Pancreas (tissue), 10 donors: ENCODE results near the gene MT1X. TPM values are rescaled to one million over a fixed set of nuclear protein-coding genes. Genes with fewer than 3 reads are reported as not detected.

Source experiments
- ATAC-seq, 4 donors: fragments of 200-7000 bp; cut with Tn5 transposase; one replicate each; pipeline versions ENCODE4 v1.8.0 to v1.9.1; 2020; ENCODE audit warnings: mild to moderate bottlenecking in 4 of 4, moderate library complexity in 4 of 4
- DNase-seq, 6 donors: peaks; one replicate each; pipeline ENCODE4 v3.0.0-alpha.2; 2020
- FAIRE-seq: peaks from 2 replicates; lab custom pipeline; 2012; peaks lifted over from hg19 to GRCh38; lab: Jason Lieb, UNC
- H3K27ac ChIP-seq, 4 donors: fragments of 200-600 bp; sonication (generic); 1 replicate in 3 of 4; 2 replicates in 1 of 4; pipeline versions ENCODE4 v1.5.0 to v1.8.0; 2020
- H3K27me3 ChIP-seq, 4 donors: fragments of 200-600 bp; one replicate each; pipeline ENCODE4 v1.8.0; 2021
- H3K36me3 ChIP-seq, 3 donors: fragments of 200-600 bp; sonication (generic) in 1 of 3; one replicate each; pipeline versions ENCODE4 v1.5.0 to v1.8.0; 2020 to 2021
- H3K4me1 ChIP-seq, 3 donors: fragments of 200-600 bp; one replicate each; pipeline ENCODE4 v1.8.0; 2021
- H3K4me3 ChIP-seq, 4 donors: fragments of 200-600 bp; sonication (generic) in 2 of 4; one replicate each; pipeline versions ENCODE4 v1.5.0 to v1.8.0; 2020 to 2021
- H3K9me3 ChIP-seq, 4 donors: fragments of 200-600 bp; one replicate each; pipeline ENCODE4 v1.8.0; 2021
- WGBS, 2 donors: extraction: QIAGEN DNeasy Blood & Tissue Kit; methylation state at CpG; one replicate each; pipeline ENCODE4 v1.1.7; 2013; 5-methylcytosine and 5-hydroxymethylcytosine counted together
- intact Hi-C, 3 donors: fragments of 100-400 bp; cut with DNase I; formaldehyde crosslinking; loops; one replicate each; pipeline versions ENCODE4 v1.11.1 to v1.14.2; 2022
- polyA plus RNA-seq, 2 donors: library from polyadenylated mRNA; stranded (reverse); fragments of 200-250 nt; gene quantifications; one replicate each; pipeline ENCODE4 v1.2.3, GENCODE V29; 2013
- total RNA-seq, 6 donors: library from RNA; stranded (reverse); fragmentation: NEBNext Ultra II Directional in 4 of 6; extraction: Animal tissue kit (Norgen Biotek cat#: 25700) in 4 of 6; gene quantifications; one replicate each; pipeline versions ENCODE4 v1.2.1 to v1.2.4, GENCODE V29; 2021 to 2023
- TF ChIP-seq, protein P1 (sequence below), 4 donors: fragments of 200-600 bp; sonication (generic) in 3 of 4; IDR thresholded peaks; one replicate each; pipeline versions ENCODE4 v1.5.0 to v1.8.0; 2021; ENCODE audit warnings: antibody characterized with exemption in 4 of 4
- donor health status: healthy with polysubstance abuse.
- donor health status: DM: no; HTN: no; CAD: no; lungs with moderate emphysema.
- donor health status: DM: no; HTN: no; CAD: no.
- donor health status: control.
- donor health status: control.
- donor health status: Bipolar disorder and iron deficiency.
- donor health status: DM: yes; HTN: yes; CAD: no.
- donor health status: DM: no; HTN: no; CAD: no.
- donor health status: DM: no; HTN: no; CAD: no.
- donor health status: DM: yes; HTN: yes; CAD: no.

MT1X gene
- total and polyA plus RNA-seq, 8 donors: 56.1 to 992 (median 333) TPM

DNA sequence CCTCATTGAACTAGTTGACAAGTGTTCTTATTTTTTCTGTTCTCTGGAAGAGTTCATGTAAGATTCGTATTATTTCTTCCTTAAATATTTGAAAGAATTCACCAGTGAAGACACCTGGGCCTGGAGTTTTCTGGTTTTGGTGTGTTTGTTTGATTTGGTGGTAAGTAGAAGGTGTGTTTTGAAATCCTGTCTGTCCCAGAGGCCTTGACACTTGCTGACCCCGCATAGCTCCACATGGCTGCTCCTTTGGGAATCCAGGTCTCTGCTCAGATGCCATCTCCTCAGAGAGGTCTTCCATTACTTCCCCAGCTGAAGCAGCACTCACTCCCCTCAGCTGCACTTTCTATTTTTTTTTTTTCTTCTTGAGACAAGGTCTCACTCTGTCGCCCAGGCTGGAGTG lies 41.9 kb downstream of the MT1X start:
- FAIRE-seq (no peak), DNase-seq (no peak), ATAC-seq (no peak)
- no peaks in the 10 kb centered on the region for H3K27me3 ChIP-seq
- no peaks in the 10 kb centered on the region for H3K9me3 ChIP-seq
- intact Hi-C loops: no loop called here
- H3K4me3 ChIP-seq: no peak overlapping the region
- H3K27ac ChIP-seq: no peak overlapping the region
- TF ChIP-seq, protein P1, sequence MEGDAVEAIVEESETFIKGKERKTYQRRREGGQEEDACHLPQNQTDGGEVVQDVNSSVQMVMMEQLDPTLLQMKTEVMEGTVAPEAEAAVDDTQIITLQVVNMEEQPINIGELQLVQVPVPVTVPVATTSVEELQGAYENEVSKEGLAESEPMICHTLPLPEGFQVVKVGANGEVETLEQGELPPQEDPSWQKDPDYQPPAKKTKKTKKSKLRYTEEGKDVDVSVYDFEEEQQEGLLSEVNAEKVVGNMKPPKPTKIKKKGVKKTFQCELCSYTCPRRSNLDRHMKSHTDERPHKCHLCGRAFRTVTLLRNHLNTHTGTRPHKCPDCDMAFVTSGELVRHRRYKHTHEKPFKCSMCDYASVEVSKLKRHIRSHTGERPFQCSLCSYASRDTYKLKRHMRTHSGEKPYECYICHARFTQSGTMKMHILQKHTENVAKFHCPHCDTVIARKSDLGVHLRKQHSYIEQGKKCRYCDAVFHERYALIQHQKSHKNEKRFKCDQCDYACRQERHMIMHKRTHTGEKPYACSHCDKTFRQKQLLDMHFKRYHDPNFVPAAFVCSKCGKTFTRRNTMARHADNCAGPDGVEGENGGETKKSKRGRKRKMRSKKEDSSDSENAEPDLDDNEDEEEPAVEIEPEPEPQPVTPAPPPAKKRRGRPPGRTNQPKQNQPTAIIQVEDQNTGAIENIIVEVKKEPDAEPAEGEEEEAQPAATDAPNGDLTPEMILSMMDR (IDR thresholded peaks at IDR 0.05): no peak
- 81 to 90% methylated on average over 3 of the region's 3 CpGs for WGBS, 2 donors
- H3K36me3 ChIP-seq: no peaks in the 10 kb centered on the region
- H3K4me1 ChIP-seq: peaks cover 0 to 9% (median 0%) of the 10 kb centered on the region in 3 donors

- TF ChIP-seq, protein P1 (IDR thresholded peaks at IDR 0.05): no peak
- H3K27ac ChIP-seq: no peak overlapping the region
- no peak for ATAC-seq
- 79 to 92% methylated on average over 2 of the region's 2 CpGs for WGBS, 2 donors
- H3K36me3 ChIP-seq: no peaks in the 10 kb centered on the region
- no peak overlapping the region for H3K4me3 ChIP-seq
- H3K9me3 ChIP-seq: no peaks in the 10 kb centered on the region
- intact Hi-C loops: no loop called here
- H3K4me1 ChIP-seq: peaks cover 5 to 19% (median 8%) of the 10 kb centered on the region in 3 donors
- FAIRE-seq: no peak
- no peak for DNase-seq
- no peaks in the 10 kb centered on the region for H3K27me3 ChIP-seq
These were observed 44.0 kb downstream of the MT1X start for GRCh38 chr16:56726283-56726682.

GRCh38 chr16:56726926-56727325 lies 44.7 kb downstream of the MT1X start:
- intact Hi-C loops: no loop called here
- H3K9me3 ChIP-seq: no peaks in the 10 kb centered on the region
- FAIRE-seq (no peak), ATAC-seq (no peak), DNase-seq (no peak)
- 90 to 95% methylated on average over 6 of the region's 6 CpGs for WGBS, 2 donors
- no peak overlapping the region for H3K27ac ChIP-seq
- H3K4me1 ChIP-seq: peaks cover 5 to 19% (median 8%) of the 10 kb centered on the region in 3 donors
- H3K27me3 ChIP-seq: no peaks in the 10 kb centered on the region
- TF ChIP-seq, protein P1 (IDR thresholded peaks at IDR 0.05): no peak
- no peak overlapping the region for H3K4me3 ChIP-seq
- no peaks in the 10 kb centered on the region for H3K36me3 ChIP-seq

GRCh38 chr16:56728027-56728426 lies 45.8 kb downstream of the MT1X start:
- Histone ChIP-seq H3K36me3 (no peaks in the 10 kb centered on the region), H3K9me3 (no peaks in the 10 kb centered on the region), H3K4me1 (peaks cover 5 to 19% (median 8%) of the 10 kb centered on the region in 3 donors), H3K27ac (no peak overlapping the region), H3K4me3 (no peak overlapping the region), H3K27me3 (no peaks in the 10 kb centered on the region)
- TF ChIP-seq, protein P1 (IDR thresholded peaks at IDR 0.05): no peak
- DNase-seq: no peak
- intact Hi-C loops: no loop called here
- WGBS, 2 donors: 91 to 100% methylated on average over 1 of the region's 1 CpG
- no peak for FAIRE-seq
- no peak for ATAC-seq

DNA sequence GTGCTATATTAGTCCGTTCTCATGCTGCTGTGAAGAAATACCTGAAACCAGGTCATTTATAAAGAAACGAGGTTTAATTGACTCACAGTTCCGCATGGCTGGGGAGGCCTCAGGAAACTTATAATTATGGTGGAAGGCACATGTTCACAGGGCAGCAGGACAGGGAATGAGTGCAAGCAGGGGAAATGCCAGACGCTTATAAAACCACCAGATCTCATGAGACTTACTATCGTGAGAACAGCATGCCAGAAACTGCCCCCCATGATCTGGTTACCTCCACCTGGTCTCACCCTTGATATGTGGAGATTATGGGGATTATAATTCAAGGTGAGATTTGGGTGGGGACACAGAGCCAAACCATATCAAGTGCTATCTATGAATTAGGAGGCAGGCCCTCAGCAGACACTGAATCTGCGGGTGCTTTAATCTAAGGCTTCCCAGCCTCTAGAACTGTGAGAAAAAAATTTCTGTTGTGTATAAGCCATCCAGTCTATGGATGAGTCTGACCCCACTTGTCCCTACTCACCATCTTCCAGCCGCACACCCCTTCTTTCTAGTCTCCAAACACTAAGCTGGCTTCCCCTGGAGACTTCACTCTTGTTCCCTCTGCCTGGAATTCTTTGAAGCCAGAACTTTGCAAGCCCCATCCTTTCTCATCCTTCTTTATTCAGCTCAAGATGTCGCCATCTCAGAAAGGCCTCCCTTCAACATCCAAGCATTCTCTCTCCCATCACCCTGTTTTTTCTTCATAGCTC lies 46.9 kb downstream of the MT1X start:
- 39 to 41% methylated on average over 8 of the region's 8 CpGs for WGBS, 2 donors
- peak; percentile 10 to 35 (median 16) for ATAC-seq
- DNase-seq: no peak

More for the DNA sequence above, 46.9 kb downstream of the MT1X start:
- Histone ChIP-seq H3K4me1 (peaks cover 5 to 19% (median 8%) of the 10 kb centered on the region in 3 donors), H3K27ac (peak overlapping the region; percentile 44 to 89 (median 68)), H3K27me3 (no peaks in the 10 kb centered on the region), H3K9me3 (no peaks in the 10 kb centered on the region), H3K4me3 (peak overlapping the region; percentile 81 to 98 (median 93)), H3K36me3 (no peaks in the 10 kb centered on the region)
- no peak for FAIRE-seq
- TF ChIP-seq, protein P1 (IDR thresholded peaks at IDR 0.05): no peak
- intact Hi-C loops: no loop called here
